ENCODE results near the gene STARD3.

STARD3 gene

DNA sequence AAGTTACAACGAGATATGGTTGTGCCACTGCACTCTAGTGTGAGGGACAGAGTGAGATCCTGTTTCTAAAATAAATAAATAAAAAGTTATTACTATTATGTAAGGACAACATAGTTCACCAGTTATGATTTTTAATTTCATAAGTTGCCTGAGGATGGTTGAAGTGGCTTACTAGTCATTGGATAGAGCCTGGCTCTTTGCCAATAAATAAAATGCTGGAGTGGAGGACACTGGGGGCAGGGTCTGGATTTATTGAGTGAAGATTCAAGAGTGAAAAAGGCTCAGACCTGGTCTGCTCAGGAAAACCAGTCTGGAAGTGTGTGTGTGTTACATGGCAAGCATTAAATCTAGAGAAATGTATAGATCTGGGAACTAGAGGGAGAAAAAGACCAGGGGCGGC lies 2.1 kb downstream of the STARD3 start:
- no peak for DNase-seq

DNA sequence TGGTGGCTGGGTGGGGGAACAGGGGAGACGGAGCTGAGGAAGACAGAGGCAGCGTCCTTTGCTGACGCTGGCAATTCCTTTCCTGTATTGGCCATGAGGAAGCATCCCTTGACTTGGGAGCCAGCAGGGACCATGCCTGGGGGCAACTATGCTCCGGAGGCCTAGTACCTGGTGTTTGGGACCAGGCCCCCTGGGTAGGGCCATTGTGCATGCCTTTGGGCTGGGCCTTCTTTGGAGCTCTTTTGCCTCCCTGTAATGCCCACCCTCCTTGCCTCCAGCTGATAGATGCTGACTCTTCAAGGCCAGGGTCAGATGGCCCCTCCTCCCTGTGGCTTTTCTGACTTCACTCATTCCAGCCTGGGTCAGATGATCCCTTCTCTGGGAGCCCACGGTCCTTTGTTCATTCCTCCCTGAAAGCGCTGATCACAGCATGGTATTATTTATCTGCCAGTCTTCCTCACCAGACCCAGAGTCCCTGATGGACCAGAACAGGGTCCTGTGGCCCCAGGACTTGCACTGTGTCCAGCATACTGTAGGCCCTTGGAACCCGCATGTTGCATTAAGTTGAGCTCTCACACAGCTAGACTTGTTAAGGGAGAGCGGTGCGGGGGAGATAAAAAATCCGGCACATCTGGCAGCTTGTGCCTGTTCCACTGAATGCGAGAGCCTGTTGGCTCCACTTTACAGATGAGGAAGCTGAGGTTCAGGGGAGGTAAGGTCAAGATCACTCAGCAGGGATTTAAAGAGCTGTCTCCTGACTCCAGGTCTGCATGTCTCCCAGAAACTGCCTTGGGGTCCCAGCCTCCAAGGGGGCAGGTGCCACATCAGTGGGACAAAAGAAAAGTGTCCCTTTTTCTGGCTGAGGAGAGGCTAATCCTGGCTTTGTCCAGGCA lies 2.9 kb downstream of the STARD3 start:
- no peak for DNase-seq

DNA sequence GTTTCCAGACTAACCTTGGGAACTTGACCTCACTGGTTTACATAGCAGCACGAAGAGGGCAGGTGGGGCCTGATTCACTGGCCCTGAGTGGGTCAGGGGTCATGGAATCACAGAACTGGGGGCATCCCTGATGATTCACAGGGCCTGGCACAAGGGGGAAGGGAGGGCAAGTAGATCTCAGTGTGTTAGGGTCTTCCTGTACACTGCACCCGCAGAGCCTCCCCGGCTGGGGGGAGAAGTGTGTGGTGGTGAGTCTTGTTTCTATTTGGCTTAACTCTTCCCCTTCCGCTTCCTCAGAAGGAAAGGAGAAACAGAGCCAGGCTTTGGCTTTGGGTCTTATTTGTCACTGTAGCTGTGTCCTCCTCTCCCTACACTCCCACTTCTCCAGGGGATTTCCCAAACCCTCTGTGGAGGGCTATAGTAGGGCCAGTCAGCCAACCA lies 3.7 kb downstream of the STARD3 start:
- DNase-seq: no peak

DNA sequence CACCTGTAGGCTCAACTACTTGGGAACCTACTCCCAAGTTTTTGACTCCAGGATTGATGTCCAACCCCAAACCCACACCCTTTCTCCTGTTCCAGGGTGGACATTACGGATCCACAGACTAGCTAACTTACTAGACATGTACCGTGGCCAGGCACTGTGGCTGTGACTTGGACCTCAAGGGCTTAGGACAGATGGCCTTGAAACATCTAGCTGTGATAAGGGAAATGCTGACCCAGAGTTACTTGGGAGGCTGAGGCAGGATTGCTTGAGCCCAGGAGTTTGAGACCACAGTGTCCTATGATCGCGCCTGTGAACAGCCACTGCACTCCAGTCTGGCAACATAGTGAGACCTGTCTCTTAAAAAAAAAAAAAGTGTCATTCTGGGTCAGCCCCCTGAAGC lies 4.2 kb downstream of the STARD3 start:
- DNase-seq: no peak

DNA sequence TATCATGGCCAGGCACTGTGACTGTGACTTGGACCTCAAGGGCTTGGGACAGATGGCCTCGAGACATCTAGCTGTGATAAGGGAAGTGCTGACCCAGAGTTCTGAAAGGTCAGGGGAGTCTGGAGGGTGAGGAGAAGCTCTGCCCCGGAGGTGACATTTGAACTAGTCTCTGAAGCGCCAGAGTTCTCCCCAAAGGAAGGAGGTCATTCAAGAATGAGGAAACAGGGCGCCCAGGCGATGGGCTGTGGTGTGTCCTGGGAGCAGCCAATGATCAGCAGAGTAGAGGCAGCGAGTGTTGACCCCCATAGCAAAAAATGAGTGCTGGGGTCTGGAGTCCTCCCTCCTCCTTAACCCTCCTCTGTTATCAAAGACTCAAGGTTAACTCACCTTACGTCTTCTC lies 4.9 kb downstream of the STARD3 start:
- DNase-seq: no peak

DNA sequence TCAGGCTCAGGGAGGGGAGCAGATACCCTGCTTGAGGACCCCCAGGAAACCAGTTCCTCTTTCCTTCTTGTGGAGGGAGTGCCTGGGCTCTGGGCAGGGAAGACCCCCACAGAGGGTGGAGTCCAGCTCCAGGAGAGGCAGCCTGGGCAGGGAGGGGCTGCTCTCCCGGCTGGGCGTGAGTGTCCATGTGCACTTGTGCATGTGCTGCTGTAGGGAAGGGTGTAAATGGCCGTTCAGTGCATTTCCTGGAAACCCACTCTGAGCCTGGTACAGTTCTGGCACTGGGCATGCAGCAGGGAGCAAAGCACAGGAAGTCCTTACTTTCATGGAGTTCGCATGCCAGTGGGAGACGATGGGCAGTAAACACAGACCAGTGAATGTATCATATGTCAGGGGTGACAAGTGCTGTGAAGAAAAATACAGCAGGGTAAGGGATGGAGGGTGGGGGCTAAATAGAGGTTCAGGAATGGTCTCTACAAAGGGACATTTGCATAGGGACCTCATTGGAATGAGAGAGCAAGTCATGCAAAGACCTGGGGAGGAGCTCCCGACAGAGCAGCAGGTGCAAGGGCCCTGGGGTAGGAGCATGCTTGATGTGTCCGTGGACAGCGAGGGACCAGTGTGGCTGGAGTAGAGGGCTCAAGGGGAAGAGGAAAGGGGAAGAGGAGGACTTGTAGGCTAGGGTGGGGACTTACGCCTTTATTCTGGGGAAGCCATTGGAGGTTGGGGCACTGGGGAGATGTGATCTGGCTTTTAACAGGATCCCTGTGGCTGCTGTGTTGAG lies 5.5 kb downstream of the STARD3 start:
- no peak for DNase-seq

DNA sequence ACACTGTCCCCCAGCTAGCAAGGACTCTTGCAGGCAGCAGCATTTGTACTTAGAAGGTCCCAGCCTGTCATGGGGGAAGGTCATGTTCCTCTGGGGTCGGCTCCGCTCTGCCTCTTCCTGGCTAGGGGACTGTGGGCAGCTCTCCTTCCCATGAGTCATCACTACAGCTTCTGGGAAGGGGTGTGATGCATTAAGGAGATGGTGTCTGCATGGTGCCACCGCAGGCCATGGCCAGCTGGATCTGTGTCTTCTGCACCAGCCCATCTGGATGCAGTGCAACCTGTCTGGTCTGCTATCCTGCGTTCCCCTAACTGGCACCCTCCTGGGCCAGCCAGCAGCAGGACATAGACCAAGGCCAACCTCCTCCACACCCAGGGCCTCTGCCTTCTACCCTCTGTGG lies 6.3 kb downstream of the STARD3 start:
- no peak for DNase-seq

DNA sequence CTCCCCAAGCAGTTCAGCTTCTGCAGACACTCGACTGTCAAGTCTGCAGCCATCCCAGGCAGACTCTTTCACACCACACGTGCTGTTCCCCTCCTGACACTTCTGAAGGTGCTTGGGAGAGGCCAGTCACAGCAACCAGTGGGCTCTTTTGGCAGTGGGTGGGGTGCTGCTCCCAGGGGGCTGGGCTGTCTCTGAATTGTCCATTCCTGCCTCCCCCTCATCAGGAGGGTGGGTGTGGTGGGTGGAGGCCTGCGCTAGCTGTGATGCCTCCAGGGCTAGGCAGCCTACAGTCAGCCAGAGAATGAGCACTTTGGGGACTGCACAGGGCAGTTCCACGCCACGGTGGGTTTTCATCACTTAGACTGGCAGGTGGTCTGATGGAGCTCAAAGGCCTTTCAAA lies 10.3 kb downstream of the STARD3 start:
- DNase-seq: no peak

DNA sequence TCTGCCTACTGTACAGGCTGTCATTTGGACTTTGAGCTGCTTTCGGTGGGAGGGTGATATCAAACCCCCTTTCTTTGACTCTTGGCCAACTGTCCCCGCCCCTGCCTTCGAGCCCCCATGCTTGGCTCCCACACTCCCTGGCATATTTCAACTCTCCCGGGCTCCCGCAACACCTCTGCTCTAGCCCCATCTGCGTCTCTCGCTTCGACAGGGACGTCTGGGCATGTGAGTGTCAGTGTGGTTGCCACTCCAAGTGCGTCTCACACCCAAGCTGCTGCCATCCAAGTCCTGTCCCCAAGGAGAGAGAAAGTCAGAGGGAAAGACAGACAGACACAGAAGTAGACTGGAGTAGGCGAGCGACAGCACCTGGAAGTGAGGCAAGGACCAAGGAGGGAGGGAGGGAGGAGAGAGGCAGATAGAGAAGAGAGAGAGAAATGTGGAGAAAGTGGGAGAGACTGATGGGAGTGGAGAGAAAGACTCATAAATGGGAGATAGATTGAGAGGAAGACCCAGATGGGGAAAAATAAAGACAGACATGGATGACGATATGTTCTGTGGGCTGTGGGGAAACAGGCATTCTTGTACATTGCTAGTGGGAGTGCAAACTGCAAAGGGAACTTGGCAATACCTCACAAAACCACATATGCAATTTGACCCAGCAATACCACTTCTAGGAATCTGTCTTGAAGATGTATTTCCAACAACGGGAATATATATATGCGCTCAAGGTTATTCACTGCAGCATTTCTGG lies 11.8 kb downstream of the STARD3 start:
- DNase-seq: no peak

DNA sequence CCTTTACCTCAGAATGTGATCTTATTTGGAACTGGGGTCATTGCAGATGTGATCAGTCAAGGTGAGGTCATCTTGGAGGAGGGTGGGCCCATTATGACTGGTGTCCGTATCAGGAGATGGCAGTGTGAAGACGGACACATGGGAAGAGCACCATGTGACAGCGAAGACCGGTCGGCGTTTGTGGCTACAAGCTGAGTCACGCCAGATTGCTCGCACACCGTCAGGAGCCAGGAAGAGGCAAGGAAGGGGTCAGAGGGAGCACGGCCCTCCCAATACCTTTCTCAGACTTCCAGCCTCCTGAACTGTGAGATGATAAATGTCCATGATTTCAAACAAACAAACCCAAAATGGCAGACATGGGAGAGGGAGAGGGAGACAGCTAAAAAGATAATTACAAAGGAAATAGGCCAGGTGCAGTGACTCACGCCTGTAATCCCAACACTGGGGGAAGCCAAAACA lies 13.2 kb downstream of the STARD3 start:
- no peak for DNase-seq

DNA sequence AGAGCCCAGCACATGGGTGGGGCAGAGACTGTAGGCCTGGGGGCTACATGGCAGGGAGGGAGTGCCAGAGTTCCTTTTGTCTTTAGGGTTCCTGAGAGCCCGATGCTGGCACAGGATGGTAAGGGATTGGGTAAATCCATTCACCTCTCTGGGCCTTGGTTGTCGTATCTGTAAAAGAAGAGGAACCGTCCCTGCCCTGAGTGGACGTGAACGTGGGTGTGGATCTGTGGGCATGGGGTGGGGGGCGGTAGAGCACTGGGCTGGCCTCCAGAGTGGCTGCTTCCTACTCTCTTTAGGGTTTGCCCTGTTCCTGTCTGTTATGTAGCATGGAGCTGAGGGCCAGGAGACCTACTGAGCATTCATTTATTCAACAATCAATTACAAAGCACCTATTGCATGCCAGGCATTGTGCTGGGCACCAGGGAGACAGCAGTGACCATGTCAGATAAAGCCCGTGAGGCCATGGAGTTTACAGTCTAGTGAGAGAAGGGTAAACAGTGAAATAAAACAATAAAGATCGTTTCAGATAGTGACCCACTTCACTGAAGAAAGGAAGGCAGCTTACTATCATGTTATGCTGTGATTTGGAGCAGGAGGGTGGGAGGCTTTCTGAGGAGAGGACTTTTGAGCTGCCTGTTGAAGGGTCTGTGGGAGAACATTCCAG lies 15.1 kb downstream of the STARD3 start:
- no peak for DNase-seq

DNA sequence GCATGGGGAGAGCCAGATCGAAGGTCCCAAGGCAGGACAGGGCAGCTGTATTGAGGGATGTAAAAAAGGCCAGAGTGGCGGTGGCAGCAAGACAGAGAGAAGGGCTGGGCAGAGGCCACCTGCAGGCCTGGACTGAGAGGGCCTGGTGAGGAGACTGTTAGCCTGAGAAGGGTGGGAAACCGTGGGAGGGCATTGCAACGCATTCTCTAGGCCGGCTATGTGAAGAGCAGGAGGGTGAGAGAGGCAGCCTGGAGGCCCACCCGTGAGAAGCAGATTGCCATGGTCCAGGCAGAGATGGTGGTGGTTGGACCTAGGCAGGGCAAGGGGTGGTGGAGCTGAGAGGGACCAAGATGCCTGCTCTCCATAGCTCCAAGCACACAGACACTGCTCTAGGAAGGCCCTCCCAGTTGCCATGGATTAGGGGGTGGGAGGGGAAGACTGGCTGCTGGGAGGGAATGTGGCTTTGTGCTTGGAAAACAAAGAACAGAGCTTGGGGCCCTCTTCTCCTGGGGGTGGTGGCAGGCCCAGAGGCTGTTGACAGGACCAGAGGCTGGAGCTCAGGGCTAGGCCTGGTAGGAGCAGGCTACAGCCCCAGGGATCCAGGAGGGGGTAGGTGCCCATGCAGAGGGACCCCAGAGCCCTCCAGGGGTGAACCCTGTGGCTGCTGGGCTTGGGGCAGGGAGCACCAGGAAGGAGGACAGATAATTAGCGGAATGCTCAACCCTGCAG lies 15.8 kb downstream of the STARD3 start:
- DNase-seq: no peak

DNA sequence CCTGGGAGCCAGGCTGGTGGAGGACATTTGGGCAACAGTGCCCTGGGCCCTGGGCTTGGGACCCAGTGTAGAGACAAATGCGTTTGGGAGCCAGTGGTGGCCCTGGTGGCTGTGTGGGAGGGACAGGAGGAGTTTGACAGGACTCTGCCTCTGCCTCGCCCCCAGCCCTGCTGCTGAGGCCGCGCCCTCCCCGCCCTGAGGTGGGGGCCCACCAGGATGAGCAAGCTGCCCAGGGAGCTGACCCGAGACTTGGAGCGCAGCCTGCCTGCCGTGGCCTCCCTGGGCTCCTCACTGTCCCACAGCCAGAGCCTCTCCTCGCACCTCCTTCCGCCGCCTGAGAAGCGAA lies 16.3 kb downstream of the STARD3 start:
- no peak for DNase-seq

DNA sequence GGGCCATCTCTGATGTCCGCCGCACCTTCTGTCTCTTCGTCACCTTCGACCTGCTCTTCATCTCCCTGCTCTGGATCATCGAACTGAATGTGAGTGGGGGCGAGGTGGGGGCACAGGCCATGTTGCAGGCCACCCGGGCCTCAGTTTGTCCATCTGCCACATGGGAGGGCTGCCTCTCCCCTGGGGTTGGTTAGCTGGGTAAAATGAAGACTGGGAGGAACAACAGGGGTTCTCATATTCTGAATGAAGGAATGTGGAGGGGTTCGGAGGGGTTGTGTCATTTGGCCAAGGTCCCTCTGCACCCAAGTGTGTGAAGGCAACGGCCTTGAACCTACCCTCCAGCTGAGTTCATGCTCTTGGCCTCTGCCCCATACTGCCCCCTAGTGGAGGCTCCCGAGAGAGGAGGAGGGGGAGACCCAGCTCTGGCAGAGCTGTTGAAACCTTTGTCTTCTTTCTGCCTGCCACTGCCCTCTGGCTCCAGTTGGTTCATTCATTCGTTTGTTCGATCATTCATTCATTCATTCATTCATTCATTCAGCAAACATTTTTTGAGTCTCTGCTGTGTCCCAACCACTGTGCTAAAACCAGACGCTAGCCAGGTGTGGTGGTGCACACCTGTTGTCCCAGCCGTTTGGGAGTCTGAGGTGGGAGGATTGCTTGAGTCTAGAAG lies 16.9 kb downstream of the STARD3 start:
- DNase-seq: peak; percentile 82

DNA sequence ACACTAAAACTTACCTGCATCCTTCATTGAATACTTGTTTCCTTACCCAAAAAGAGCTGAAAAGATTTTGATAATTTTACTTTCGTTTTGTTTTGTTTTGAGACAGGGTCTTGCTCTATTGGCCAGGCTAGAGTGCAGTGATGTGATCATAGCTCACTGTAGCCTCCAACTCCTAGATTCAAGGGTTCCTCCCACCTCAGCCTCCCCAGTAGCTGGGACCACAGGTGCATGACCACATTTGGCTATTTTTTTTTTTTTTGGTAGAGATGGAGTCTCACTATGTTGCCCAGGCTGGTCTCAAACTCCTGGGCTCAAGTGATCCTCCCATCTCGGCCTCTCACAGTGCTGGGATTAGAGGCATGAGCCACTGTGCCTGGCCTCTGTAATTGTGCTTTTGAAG lies 18.2 kb downstream of the STARD3 start:
- DNase-seq: no peak

DNA sequence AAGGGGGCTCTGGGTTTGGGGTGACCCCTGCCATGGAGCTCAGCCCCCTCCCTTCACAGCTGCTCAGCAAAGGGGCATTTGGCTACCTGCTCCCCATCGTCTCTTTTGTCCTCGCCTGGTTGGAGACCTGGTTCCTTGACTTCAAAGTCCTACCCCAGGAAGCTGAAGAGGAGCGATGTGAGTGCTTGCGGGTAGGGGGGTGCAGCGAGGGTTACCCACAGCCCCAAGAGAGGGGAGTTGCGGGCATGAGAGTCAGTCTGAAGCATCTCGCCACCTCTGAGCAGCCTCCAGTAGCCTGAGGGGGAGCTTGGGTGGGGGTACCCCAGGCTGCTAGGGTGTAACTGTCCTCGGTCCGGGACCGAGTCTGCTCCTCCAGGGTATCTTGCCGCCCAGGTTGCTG lies 21.4 kb downstream of the STARD3 start:
- DNase-seq: no peak

DNA sequence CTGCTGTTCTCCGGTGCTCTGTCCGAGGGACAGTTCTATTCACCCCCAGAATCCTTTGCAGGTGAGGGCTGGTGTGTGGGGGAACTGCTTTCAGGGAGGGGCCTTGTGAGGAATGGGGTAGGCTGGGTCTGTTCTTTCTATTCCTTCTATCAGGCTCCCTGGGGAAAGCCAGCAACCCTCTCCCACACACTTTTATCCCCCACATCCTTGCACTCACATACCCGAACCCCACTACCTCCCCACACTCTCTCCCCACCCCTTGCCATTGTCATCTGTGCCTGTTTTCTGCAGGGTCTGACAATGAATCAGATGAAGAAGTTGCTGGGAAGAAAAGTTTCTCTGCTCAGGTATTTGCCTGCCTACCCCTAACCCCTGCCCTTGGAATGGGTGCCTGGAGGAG lies 21.8 kb downstream of the STARD3 start:
- no peak for DNase-seq

DNA sequence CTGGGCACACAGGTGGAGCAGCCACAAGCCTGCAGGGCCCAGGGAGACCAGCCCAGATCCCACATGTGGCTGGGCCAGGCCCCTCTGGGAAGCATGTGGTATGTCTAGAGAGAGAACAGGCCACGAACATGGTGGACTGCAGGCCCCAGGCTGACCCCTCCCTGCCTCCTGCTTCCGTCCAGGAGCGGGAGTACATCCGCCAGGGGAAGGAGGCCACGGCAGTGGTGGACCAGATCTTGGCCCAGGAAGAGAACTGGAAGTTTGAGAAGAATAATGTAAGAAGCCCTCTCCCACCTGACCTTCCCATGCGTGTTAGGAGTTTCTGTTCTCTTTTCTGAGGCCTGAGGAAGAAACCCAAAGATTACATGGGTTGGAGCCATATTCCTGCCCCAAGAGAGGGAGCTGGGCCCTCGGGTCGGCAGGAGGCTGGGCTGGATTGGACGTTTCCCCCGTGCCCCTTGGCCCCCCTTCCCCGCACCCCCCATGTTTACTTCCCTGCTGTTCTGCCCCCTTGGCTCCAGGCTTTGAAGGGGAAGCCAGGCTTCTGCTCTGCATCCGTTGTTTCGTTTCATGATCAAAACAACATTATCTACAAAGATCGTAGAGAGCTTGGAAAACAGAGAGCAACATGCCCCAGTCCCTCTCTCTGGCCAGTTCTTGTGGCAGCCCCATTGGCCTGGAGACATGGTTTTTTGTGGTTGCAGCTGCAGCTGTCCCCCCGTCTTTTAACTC lies 22.5 kb downstream of the STARD3 start:
- no peak for DNase-seq

DNA sequence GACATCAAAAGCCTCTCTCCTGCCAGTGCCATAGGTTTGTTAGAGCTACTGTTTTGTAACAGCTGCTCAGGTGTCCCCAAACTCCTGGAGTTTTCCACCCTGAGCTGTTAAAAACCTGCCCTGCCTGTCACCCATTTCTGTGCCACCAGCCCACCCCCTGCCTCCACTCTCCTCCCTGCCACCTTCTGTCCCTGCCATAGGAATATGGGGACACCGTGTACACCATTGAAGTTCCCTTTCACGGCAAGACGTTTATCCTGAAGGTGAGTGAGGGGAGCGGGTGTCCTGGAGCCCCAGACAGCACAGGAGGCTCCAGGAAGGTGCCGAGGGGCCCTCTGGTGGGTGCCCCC lies 23.0 kb downstream of the STARD3 start:
- DNase-seq: no peak

DNA sequence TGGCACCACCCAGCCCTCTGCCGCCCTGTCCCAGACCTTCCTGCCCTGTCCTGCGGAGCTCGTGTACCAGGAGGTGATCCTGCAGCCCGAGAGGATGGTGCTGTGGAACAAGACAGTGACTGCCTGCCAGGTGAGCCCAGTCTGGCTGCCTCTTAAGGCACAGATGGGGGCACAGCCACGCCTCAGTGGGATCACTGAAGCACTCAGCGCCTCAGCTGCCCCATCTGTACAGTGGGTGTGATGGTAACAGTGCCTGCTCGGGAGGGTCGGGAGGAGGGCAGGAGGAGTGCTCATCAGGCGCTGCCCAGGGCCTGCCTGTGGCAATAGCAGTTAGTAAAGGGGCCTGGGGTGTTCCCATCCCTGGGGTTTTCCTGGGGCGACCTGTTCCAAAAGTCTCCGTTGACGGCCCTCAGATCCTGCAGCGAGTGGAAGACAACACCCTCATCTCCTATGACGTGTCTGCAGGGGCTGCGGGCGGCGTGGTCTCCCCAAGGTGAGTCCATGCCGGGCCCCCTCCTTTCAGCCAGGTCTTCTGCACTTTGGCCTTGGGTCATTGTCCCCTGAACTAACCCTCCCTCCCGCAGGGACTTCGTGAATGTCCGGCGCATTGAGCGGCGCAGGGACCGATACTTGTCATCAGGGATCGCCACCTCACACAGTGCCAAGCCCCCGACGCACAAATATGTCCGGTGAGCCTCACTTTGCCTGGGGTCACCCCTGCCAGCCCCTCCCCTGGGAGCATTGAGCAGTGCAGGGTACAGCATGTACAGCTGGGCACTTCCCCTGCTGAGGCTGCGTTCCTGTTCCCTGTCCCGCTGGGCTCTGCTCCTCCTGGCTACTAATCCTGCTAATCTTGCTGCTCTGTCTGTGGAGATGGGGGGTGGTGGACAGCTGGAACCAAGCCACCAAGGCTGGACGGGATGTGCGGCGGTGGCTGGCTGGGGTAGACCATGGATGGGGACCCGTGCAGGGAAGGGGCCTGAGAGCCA lies 23.7 kb downstream of the STARD3 start:
- DNase-seq: no peak
